ENCODE measurements around the gene GIMD1. TPM values are rescaled to one million over a fixed set of nuclear protein-coding genes. Genes with fewer than 3 reads are reported as not detected.

The GIMD1 gene
- total and polyA plus RNA-seq, 2 donors (not counting 3 experiments of a cell fraction or from before 2014, with no cell fraction given): not detected

DNA sequence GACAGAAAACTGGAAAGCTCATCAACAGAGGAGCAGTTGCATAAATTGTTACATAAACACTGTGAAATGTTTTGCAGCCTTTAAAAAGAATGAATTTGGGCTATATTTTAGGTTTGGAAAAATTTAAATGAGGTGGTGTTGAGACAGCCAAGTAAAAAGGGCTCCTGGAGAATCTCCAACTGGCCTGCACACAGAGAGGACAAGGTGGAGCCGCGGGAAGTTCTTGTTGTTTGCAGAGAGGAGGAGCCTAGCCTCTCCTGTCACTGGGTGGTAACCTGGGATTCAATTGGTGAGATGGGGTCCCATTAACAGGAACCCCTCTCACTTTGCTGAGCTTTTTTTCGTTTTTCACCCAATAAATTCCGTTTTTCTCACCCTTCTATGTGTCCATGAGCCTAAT lies 13.4 kb downstream of the GIMD1 start:
- no peaks in the 10 kb centered on the region for H4K20me1 ChIP-seq (replicated peaks; ENCODE audit: control insufficient read depth, extremely low read depth, insufficient read depth, low read length)

More for the DNA sequence above, 13.4 kb downstream of the GIMD1 start:
- H3K79me2 ChIP-seq (ENCODE audit: control insufficient read depth, insufficient read depth, low read length): no peaks in the 10 kb centered on the region
- no peak overlapping the region for H3K27ac ChIP-seq (ENCODE audit: insufficient read depth, low read depth, low read length)
- H3K4me1 ChIP-seq (ENCODE audit: control insufficient read depth, extremely low read depth, insufficient read depth, low read length): no peaks in the 10 kb centered on the region
- TF ChIP-seq, protein P1, sequence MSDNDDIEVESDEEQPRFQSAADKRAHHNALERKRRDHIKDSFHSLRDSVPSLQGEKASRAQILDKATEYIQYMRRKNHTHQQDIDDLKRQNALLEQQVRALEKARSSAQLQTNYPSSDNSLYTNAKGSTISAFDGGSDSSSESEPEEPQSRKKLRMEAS (IDR thresholded peaks at IDR 0.05; ENCODE audit: insufficient read depth, insufficient read length): no peak
- TF ChIP-seq POLR2A (IDR thresholded peaks at IDR 0.05; ENCODE audit: low read depth, low read length): no peak
- TF ChIP-seq, protein P2, sequence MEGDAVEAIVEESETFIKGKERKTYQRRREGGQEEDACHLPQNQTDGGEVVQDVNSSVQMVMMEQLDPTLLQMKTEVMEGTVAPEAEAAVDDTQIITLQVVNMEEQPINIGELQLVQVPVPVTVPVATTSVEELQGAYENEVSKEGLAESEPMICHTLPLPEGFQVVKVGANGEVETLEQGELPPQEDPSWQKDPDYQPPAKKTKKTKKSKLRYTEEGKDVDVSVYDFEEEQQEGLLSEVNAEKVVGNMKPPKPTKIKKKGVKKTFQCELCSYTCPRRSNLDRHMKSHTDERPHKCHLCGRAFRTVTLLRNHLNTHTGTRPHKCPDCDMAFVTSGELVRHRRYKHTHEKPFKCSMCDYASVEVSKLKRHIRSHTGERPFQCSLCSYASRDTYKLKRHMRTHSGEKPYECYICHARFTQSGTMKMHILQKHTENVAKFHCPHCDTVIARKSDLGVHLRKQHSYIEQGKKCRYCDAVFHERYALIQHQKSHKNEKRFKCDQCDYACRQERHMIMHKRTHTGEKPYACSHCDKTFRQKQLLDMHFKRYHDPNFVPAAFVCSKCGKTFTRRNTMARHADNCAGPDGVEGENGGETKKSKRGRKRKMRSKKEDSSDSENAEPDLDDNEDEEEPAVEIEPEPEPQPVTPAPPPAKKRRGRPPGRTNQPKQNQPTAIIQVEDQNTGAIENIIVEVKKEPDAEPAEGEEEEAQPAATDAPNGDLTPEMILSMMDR (IDR thresholded peaks at IDR 0.05; ENCODE audit: extremely low read depth in 1 of 2, insufficient read depth in 1 of 2, low read depth in 1 of 2, low read length in 2 of 2): no peak
- TF ChIP-seq EZH2 (IDR thresholded peaks at IDR 0.05; ENCODE audit: borderline replicate concordance, low read depth, low read length, severe bottlenecking): no peak
- no peak for TF ChIP-seq FOS (IDR thresholded peaks at IDR 0.05; ENCODE audit: borderline replicate concordance, insufficient read depth, low read length)
- no peak for TF ChIP-seq POLR2AphosphoS5 (IDR thresholded peaks at IDR 0.05; ENCODE audit: insufficient read depth, low read depth, low read length)
- no peak for TF ChIP-seq JUN (IDR thresholded peaks at IDR 0.05; ENCODE audit: borderline replicate concordance, insufficient read depth, insufficient read length, low read depth)
- no peak for TF ChIP-seq MYC (IDR thresholded peaks at IDR 0.05; ENCODE audit: low read depth, low read length)
- no peak for TF ChIP-seq GATA2 (IDR thresholded peaks at IDR 0.05; ENCODE audit: insufficient read depth, insufficient read length, low read depth, low read length)
- H3K9me3 ChIP-seq (replicated peaks; ENCODE audit: control insufficient read depth, insufficient read depth, low read length): no peaks in the 10 kb centered on the region
- H3K27me3 ChIP-seq (ENCODE audit: control insufficient read depth in 2 of 2, insufficient read depth in 2 of 2, low read length in 2 of 2): no peaks in the 10 kb centered on the region
- dilution Hi-C loops (cut with MboI; ENCODE audit: extremely low pct_ligation_motif_present, low sequenced_read_pairs): no loop called here
- no peak for DNase-seq (ENCODE audit: low read depth, low spot score)
- H3K9ac ChIP-seq (replicated peaks; ENCODE audit: extremely low read depth, insufficient read depth, low read length): no peak overlapping the region
- no peaks in the 10 kb centered on the region for H3K36me3 ChIP-seq (ENCODE audit: control insufficient read depth in 2 of 2, extremely low read depth in 1 of 2, insufficient read depth in 2 of 2, low read length in 2 of 2)
- no TSS peak for BruUV-seq (replicated peaks)
- intact Hi-C loops (cut with micrococcal nuclease): no loop called here
- no peaks in the 10 kb centered on the region for H3K9me1 ChIP-seq (replicated peaks; ENCODE audit: control insufficient read depth, extremely low read depth, insufficient read depth, low read length)
- ChIA-PET POLR2A (no interaction called here), CTCF (interaction anchor here (3.7 kb wide), 1 partner anchor 9 kb away, joined by 12 read pairs; no protein-coding TSS in a partner anchor)
- H2AFZ ChIP-seq (ENCODE audit: low read depth, low read length): no peak overlapping the region
- H3K4me2 ChIP-seq (ENCODE audit: insufficient read depth, low read length): no peak overlapping the region
- no peak overlapping the region for H3K4me3 ChIP-seq (replicated peaks in 1 of 3; ENCODE audit: insufficient read depth in 1 of 3, low read depth in 1 of 3, low read length in 3 of 3)
- no peak for FAIRE-seq
